Esophagus muscularis mucosa (tissue), 3 donors: ENCODE measurements around the gene CENPH.

Source experiments
- CTCF ChIP-seq, 3 experiments: fragments of 200-600 bp in 2 of 3; fragments of 450-650 bp in 1 of 3; sonication (generic) in 2 of 3; IDR thresholded peaks; one replicate each; pipeline ENCODE4 v1.5.1; 2017 to 2019; ENCODE audit warnings: antibody characterized with exemption in 3 of 3, mild to moderate bottlenecking in 2 of 3, moderate library complexity in 1 of 3
- POLR2A ChIP-seq: fragments of 450-650 bp; IDR thresholded peaks from one replicate; pipeline ENCODE4 v1.6.1; 2017; ENCODE audit warnings: antibody characterized with exemption, moderate library complexity, mild to moderate bottlenecking, low read depth
- POLR2AphosphoS5 ChIP-seq, 2 donors: sonication (generic); formaldehyde crosslinking; IDR thresholded peaks; one replicate each; pipeline ENCODE4 v1.6.1; 2017; ENCODE audit warnings: antibody characterized with exemption in 2 of 2

- no peak for TF ChIP-seq POLR2AphosphoS5 (IDR thresholded peaks at IDR 0.05)
- TF ChIP-seq CTCF (IDR thresholded peaks at IDR 0.05): no peak
- no peak for TF ChIP-seq POLR2A
Observed at GRCh38 chr5:69202497-69202896, 13.1 kb downstream of the CENPH start.
